ENCODE measurements around the gene ESR1. TPM values are rescaled to one million over a fixed set of nuclear protein-coding genes. Genes with fewer than 3 reads are reported as not detected.

The ESR1 gene
- polyA plus RNA-seq, 1 donor (not counting 4 experiments of a cell fraction or from before 2014, with no cell fraction given), result 0.22 TPM

GRCh38 chr6:152112491-152113261, 305.2 kb downstream of the ESR1 start:
- Histone ChIP-seq H3K27me3 (ENCODE audit: control insufficient read depth, extremely low read depth, insufficient read depth, low read length) (no peaks in the 10 kb centered on the region), H3K36me3 (ENCODE audit: control insufficient read depth in 2 of 2, extremely low read depth in 1 of 2, insufficient read depth in 2 of 2, low read length in 2 of 2) (no peaks in the 10 kb centered on the region), H2AFZ (ENCODE audit: control insufficient read depth, low read length) (no peak overlapping the region), H3K9me1 (ENCODE audit: control insufficient read depth, extremely low read depth, insufficient read depth, low read length) (no peaks in the 10 kb centered on the region), H3K27ac (ENCODE audit: control insufficient read depth, insufficient read depth, low read length) (no peak overlapping the region), H3K9ac (ENCODE audit: control insufficient read depth, extremely low read depth, insufficient read depth, low read length) (no peak overlapping the region), H3K4me3 (ENCODE audit: control insufficient read depth in 2 of 3, extremely low read depth in 1 of 3, insufficient read depth in 2 of 3, low read depth in 1 of 3, low read length in 3 of 3) (no peak overlapping the region), H3K9me3 (ENCODE audit: control insufficient read depth, low read depth, low read length) (no peaks in the 10 kb centered on the region), H4K20me1 (ENCODE audit: control insufficient read depth, extremely low read depth, insufficient read depth, low read length) (no peaks in the 10 kb centered on the region), H3K4me2 (ENCODE audit: control insufficient read depth, extremely low read depth, insufficient read depth, low read depth, low read length) (no peak overlapping the region), H3K79me2 (ENCODE audit: control insufficient read depth, insufficient read depth, low read length) (no peaks in the 10 kb centered on the region), H3K4me1 (ENCODE audit: control insufficient read depth, extremely low read depth, insufficient read depth, low read length) (peaks cover 10% of the 10 kb centered on the region)
- FAIRE-seq, result no peak
- no peak for TF ChIP-seq EZH2 (IDR thresholded peaks at IDR 0.05; ENCODE audit: low read length)
- no peak for TF ChIP-seq CTCF (optimal IDR thresholded peaks at IDR 0.05 in 1 of 3, IDR thresholded peaks at IDR 0.05 in 1 of 3, conservative IDR thresholded peaks at IDR 0.05 in 1 of 3; ENCODE audit: extremely low read depth in 1 of 3, insufficient read depth in 2 of 3, low read length in 3 of 3)
- dilution Hi-C loops (cut with MboI; ENCODE audit: extremely low pct_ligation_motif_present, low sequenced_read_pairs), result no loop called here
- DNase-seq (ENCODE audit: low read depth, low spot score), result no peak

GRCh38 chr6:152117156-152118133, 310.0 kb downstream of the ESR1 start:
- H4K20me1 ChIP-seq (ENCODE audit: control insufficient read depth, extremely low read depth, insufficient read depth, low read length), result no peaks in the 10 kb centered on the region

More at GRCh38 chr6:152117156-152118133, 310.0 kb downstream of the ESR1 start:
- no peaks in the 10 kb centered on the region for H3K36me3 ChIP-seq (ENCODE audit: control insufficient read depth in 2 of 2, extremely low read depth in 1 of 2, insufficient read depth in 2 of 2, low read length in 2 of 2)
- H3K27me3 ChIP-seq (ENCODE audit: control insufficient read depth, extremely low read depth, insufficient read depth, low read length), result no peaks in the 10 kb centered on the region
- H3K27ac ChIP-seq (ENCODE audit: control insufficient read depth, insufficient read depth, low read length), result no peak overlapping the region
- no peak for DNase-seq (ENCODE audit: low read depth, low spot score)
- H3K4me1 ChIP-seq (ENCODE audit: control insufficient read depth, extremely low read depth, insufficient read depth, low read length), result peaks cover 10% of the 10 kb centered on the region
- TF ChIP-seq EZH2 (IDR thresholded peaks at IDR 0.05; ENCODE audit: low read length), result no peak
- no peak for TF ChIP-seq CTCF (optimal IDR thresholded peaks at IDR 0.05 in 1 of 3, IDR thresholded peaks at IDR 0.05 in 1 of 3, conservative IDR thresholded peaks at IDR 0.05 in 1 of 3; ENCODE audit: extremely low read depth in 1 of 3, insufficient read depth in 2 of 3, low read length in 3 of 3)
- H3K79me2 ChIP-seq (ENCODE audit: control insufficient read depth, insufficient read depth, low read length), result no peaks in the 10 kb centered on the region
- no peaks in the 10 kb centered on the region for H3K9me1 ChIP-seq (ENCODE audit: control insufficient read depth, extremely low read depth, insufficient read depth, low read length)
- H3K4me3 ChIP-seq (ENCODE audit: control insufficient read depth in 2 of 3, extremely low read depth in 1 of 3, insufficient read depth in 2 of 3, low read depth in 1 of 3, low read length in 3 of 3), result no peak overlapping the region
- H2AFZ ChIP-seq (ENCODE audit: control insufficient read depth, low read length), result peak overlapping the region; percentile 19
- no peaks in the 10 kb centered on the region for H3K9me3 ChIP-seq (ENCODE audit: control insufficient read depth, low read depth, low read length)
- H3K9ac ChIP-seq (ENCODE audit: control insufficient read depth, extremely low read depth, insufficient read depth, low read length), result no peak overlapping the region
- no peak for FAIRE-seq
- dilution Hi-C loops (cut with MboI; ENCODE audit: extremely low pct_ligation_motif_present, low sequenced_read_pairs), result no loop called here
- H3K4me2 ChIP-seq (ENCODE audit: control insufficient read depth, extremely low read depth, insufficient read depth, low read depth, low read length), result no peak overlapping the region

Data from keratinocyte (primary cell).